ENCODE measurements around the gene COL13A1. TPM values are rescaled to one million over a fixed set of nuclear protein-coding genes. Genes with fewer than 3 reads are reported as not detected.
A peak's percentile ranks its signal among the peaks of the same experiment; 100 is the strongest.

Gene COL13A1
- total RNA-seq, 1 experiment from 2014 or later = 3.6 TPM

DNA sequence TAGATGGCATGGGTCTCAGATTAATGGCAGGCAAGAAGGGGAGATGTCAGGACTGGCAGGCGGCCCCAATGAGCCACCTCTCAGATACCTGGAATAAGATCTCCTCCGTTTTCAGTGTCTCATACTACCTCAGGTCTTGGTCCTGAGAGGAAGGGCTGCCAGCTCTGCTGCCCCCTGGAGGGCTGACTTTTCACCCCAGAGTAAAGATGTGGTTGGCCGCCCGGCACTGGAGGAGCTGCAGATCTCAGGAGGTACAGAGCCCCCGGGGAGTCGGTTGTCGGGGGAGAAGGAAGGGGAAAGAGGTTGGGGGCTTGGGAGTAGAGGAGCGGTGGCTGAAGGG is 642 bp upstream of the COL13A1 start:
- no peak overlapping the region for H3K27ac ChIP-seq (ENCODE audit: insufficient read length, low read depth, low read length)
- Mint-ChIP-seq H3K27ac (peak overlapping the region in 1 of 3 experiments; percentile 52; a peak in 1 of 7 replicates), H3K4me3 (peak overlapping the region; percentile 71 to 87), H3K9me3 (peaks cover 0 to 3% of the 10 kb centered on the region in 2 experiments; a peak in 4 of 5 replicates), H3K27me3 (ENCODE audit: low read depth) (peaks cover 83% of the 10 kb centered on the region), H3K4me1 (peaks cover 42 to 61% of the 10 kb centered on the region in 2 experiments), H3K36me3 (ENCODE audit: insufficient read depth in 1 of 3, low read depth in 3 of 3) (peaks cover 0 to 3% (median 0%) of the 10 kb centered on the region in 3 experiments; a peak in 3 of 7 replicates)
- peaks cover 8% of the 10 kb centered on the region; the same call in 1 of the 2 replicates for H3K27me3 ChIP-seq (ENCODE audit: insufficient read depth, low read length)
- H3K4me1 ChIP-seq (ENCODE audit: insufficient read depth, low read length) = peaks cover 6% of the 10 kb centered on the region; the same call in 1 of the 2 replicates
- no peak overlapping the region for H2BK5ac ChIP-seq (ENCODE audit: insufficient read length, low read length)
- DNase-seq = peak; percentile 92
- H4K8ac ChIP-seq (replicated peaks; ENCODE audit: insufficient read length, low read depth, low read length) = no peak overlapping the region
- no peak overlapping the region for H3K18ac ChIP-seq (ENCODE audit: insufficient read length, low read depth, low read length)
- peak overlapping the region; percentile 88 for H3K4me2 ChIP-seq (ENCODE audit: insufficient read depth, insufficient read length, low read length)
- no peak overlapping the region for H4K91ac ChIP-seq (ENCODE audit: insufficient read length, low read depth, low read length)
- H3K14ac ChIP-seq (ENCODE audit: insufficient read depth, low read length) = no peak overlapping the region
- H2AFZ ChIP-seq (ENCODE audit: low read length) = no peak overlapping the region
- no peak overlapping the region for H3K4ac ChIP-seq (ENCODE audit: low read depth, low read length)
- no peak overlapping the region for H4K5ac ChIP-seq (ENCODE audit: insufficient read length, low read depth, low read length)
- no peak overlapping the region for H3K23ac ChIP-seq (ENCODE audit: insufficient read length, low read depth, low read length)
- H2BK12ac ChIP-seq (ENCODE audit: insufficient read length, low read depth, low read length) = no peak overlapping the region
- no peak overlapping the region for H3K56ac ChIP-seq (ENCODE audit: insufficient read length, low read depth, low read length)
- no peak overlapping the region for H3T11ph ChIP-seq (ENCODE audit: low read length)
- H3K9me3 ChIP-seq (ENCODE audit: control insufficient read depth, low read depth, low read length) = peaks cover 1% of the 10 kb centered on the region
- no peak overlapping the region for H2BK20ac ChIP-seq (ENCODE audit: low read depth, low read length, poor library complexity, severe bottlenecking)
- no peak overlapping the region for H2BK15ac ChIP-seq (ENCODE audit: low read depth, low read length)
- H4K20me1 ChIP-seq (ENCODE audit: control insufficient read depth, insufficient read depth, insufficient read length) = no peaks in the 10 kb centered on the region
- no peak overlapping the region for H2BK120ac ChIP-seq (ENCODE audit: low read depth, low read length, poor library complexity, severe bottlenecking)
- no peaks in the 10 kb centered on the region for H3K79me1 ChIP-seq (ENCODE audit: insufficient read depth, low read depth, low read length, poor library complexity, severe bottlenecking)
- no peaks in the 10 kb centered on the region for H3K79me2 ChIP-seq (ENCODE audit: insufficient read depth, low read length)
- TF ChIP-seq, protein P1, sequence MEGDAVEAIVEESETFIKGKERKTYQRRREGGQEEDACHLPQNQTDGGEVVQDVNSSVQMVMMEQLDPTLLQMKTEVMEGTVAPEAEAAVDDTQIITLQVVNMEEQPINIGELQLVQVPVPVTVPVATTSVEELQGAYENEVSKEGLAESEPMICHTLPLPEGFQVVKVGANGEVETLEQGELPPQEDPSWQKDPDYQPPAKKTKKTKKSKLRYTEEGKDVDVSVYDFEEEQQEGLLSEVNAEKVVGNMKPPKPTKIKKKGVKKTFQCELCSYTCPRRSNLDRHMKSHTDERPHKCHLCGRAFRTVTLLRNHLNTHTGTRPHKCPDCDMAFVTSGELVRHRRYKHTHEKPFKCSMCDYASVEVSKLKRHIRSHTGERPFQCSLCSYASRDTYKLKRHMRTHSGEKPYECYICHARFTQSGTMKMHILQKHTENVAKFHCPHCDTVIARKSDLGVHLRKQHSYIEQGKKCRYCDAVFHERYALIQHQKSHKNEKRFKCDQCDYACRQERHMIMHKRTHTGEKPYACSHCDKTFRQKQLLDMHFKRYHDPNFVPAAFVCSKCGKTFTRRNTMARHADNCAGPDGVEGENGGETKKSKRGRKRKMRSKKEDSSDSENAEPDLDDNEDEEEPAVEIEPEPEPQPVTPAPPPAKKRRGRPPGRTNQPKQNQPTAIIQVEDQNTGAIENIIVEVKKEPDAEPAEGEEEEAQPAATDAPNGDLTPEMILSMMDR (conservative IDR thresholded peaks at IDR 0.05) = peak; percentile 75
- no peak overlapping the region for H2AK5ac ChIP-seq (ENCODE audit: insufficient read length, low read length)
- no peak overlapping the region for H3K9ac ChIP-seq (ENCODE audit: extremely low read depth, insufficient read length, low read length)
- no CpG with 5 or more reads among the region's 8 CpGs for WGBS (ENCODE audit: extremely low coverage, insufficient read length, low lambda C conversion rate)
- H3K23me2 ChIP-seq (ENCODE audit: insufficient read length, low read depth, low read length, poor library complexity, severe bottlenecking) = peaks cover 21% of the 10 kb centered on the region

All from H9 (cell line).